Measurements from ENCODE around the gene ANKDD1A.

DNA sequence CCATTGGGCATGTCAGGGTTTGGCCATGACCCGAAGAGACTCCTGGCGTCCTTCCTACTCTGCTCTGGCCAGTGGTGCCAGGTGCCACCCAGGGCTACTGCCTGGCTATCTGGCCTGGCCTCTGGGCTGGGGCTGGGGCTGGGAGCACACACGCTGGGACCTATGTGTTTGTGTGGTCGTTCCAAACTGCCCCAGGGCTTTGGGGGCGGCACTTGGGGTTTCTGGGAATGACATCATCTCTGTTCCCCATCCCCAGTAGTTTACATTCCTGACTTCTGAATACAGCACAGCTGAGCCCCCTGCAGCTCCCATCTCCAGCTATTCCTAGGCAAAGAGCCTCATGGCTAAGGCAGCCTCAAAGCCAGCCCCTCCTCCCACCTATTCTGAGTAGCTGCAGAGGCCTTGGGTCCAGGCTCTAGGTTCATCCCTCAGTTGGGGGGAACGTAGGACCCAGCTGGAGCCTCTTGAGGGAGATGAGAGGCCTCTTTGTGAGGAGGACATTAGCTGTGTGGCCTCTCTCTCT is 45.6 kb upstream of the ANKDD1A start:
- TF ChIP-seq CTCF (IDR thresholded peaks at IDR 0.05) (no peak), POLR2A (IDR thresholded peaks at IDR 0.05) (no peak), POLR2AphosphoS5 (IDR thresholded peaks at IDR 0.05) (no peak), EP300 (IDR thresholded peaks at IDR 0.05; ENCODE audit: low read depth) (no peak)

All from transverse colon (tissue), 4 donors.